Astrocyte (in vitro differentiated cells and primary cell): ENCODE measurements around the gene PALMD. TPM values are rescaled to one million over a fixed set of nuclear protein-coding genes. Genes with fewer than 3 reads are reported as not detected.

Experiments used
- DNase-seq: peaks from one replicate; pipeline ENCODE4 v3.0.0-alpha.2; 2010; ENCODE audit warnings: low read depth
- FAIRE-seq: peaks from 2 replicates; lab custom pipeline; 2011; peaks lifted over from hg19 to GRCh38; lab: Jason Lieb, UNC
- H2AFZ ChIP-seq: 2 replicates; pipeline ENCODE4 v1.6.0; 2012; ENCODE audit warnings: low read depth, low read length, inconsistent platforms
- H3K27ac ChIP-seq: 2 replicates; pipeline ENCODE4 v1.5.1; 2011; ENCODE audit warnings: low read depth, low read length, inconsistent platforms
- H3K27me3 ChIP-seq: 2 replicates; pipeline ENCODE4 v1.6.0; 2011; ENCODE audit warnings: low read length, inconsistent platforms; ENCODE audit not compliant: insufficient read depth
- H3K36me3 ChIP-seq: 2 replicates; pipeline ENCODE4 v1.5.1; 2011; ENCODE audit warnings: low read length, inconsistent platforms; ENCODE audit not compliant: insufficient read depth
- H3K4me1 ChIP-seq: 2 replicates; pipeline ENCODE4 v1.5.1; 2011; ENCODE audit warnings: low read length, inconsistent platforms; ENCODE audit not compliant: insufficient read depth
- H3K4me2 ChIP-seq: 2 replicates; pipeline ENCODE4 v1.6.0; 2012; ENCODE audit warnings: low read length, inconsistent platforms
- H3K4me3 ChIP-seq: 2 replicates; pipeline ENCODE4 v1.5.1; 2011; ENCODE audit warnings: low read depth, mild to moderate bottlenecking, low read length, inconsistent platforms; ENCODE audit not compliant: insufficient read depth
- H3K79me2 ChIP-seq: 2 replicates; pipeline ENCODE4 v1.6.0; 2012; ENCODE audit warnings: mild to moderate bottlenecking, low read length, inconsistent platforms; ENCODE audit not compliant: insufficient read depth
- H3K9ac ChIP-seq: 2 replicates; pipeline ENCODE4 v1.6.0; 2012; ENCODE audit warnings: mild to moderate bottlenecking, low read length, inconsistent platforms
- H3K9me3 ChIP-seq: 2 replicates; pipeline ENCODE4 v1.5.1; 2012; ENCODE audit warnings: low read depth, mild to moderate bottlenecking, low read length, inconsistent platforms; ENCODE audit not compliant: insufficient read depth
- H4K20me1 ChIP-seq: 2 replicates; pipeline ENCODE4 v1.6.0; 2012; ENCODE audit warnings: low read length, inconsistent platforms; ENCODE audit not compliant: insufficient read depth
- H3K27ac Mint-ChIP-seq: one replicate; pipeline ENCODE4 v1.8.0; 2021; ENCODE audit warnings: mild to moderate bottlenecking, mixed read lengths; ENCODE audit not compliant: unreplicated experiment
- H3K27me3 Mint-ChIP-seq: one replicate; pipeline ENCODE4 v1.8.0; 2021; ENCODE audit warnings: low read depth, mixed read lengths; ENCODE audit not compliant: unreplicated experiment
- H3K36me3 Mint-ChIP-seq: one replicate; pipeline ENCODE4 v1.8.0; 2021; ENCODE audit warnings: low read depth, mixed read lengths; ENCODE audit not compliant: unreplicated experiment
- H3K4me1 Mint-ChIP-seq: one replicate; pipeline ENCODE4 v1.8.0; 2021; ENCODE audit warnings: low read depth, mixed read lengths; ENCODE audit not compliant: unreplicated experiment
- H3K4me3 Mint-ChIP-seq: one replicate; pipeline ENCODE4 v1.8.0; 2021; ENCODE audit warnings: mild to moderate bottlenecking, moderate library complexity, mixed read lengths; ENCODE audit not compliant: unreplicated experiment
- H3K9me3 Mint-ChIP-seq: one replicate; pipeline ENCODE4 v1.8.0; 2021; ENCODE audit warnings: mild to moderate bottlenecking, mixed read lengths; ENCODE audit not compliant: unreplicated experiment
- EZH2 ChIP-seq: IDR thresholded peaks from 2 replicates; pipeline ENCODE4 v1.6.1; 2012; ENCODE audit warnings: mild to moderate bottlenecking, low read length, inconsistent platforms; ENCODE audit not compliant: insufficient read depth
- total RNA-seq: library from RNA; stranded (reverse); gene quantifications from 2 replicates; pipeline ENCODE4 v1.2.1, GENCODE V29; 2021
- TF ChIP-seq, protein P1 (sequence below): IDR thresholded peaks from 2 replicates; pipeline ENCODE4 v1.5.1; 2011; ENCODE audit warnings: low read depth, mild to moderate bottlenecking, inconsistent platforms, low read length, moderate library complexity; ENCODE audit not compliant: insufficient read depth

Gene PALMD
- total RNA-seq, 1 donor from 2014 or later, result 0.41 TPM

DNA sequence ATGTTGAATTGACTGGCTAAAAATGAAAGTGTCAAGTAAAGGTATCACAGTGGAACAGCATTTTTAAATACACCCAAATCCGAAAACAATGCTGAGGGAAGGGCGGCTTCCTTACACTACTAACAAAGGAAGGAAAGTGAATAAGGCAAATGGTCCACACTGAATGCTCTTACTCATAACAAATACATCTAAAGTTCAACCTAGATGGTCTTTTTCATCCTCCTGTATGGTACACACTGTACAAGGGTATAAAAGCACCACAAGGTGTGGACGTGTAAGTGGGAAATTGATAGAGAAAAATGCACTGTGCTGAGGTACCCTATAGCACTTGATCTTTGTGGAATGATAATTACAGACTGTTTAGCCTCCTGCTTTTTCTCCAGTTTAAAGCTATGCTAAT lies 7.1 kb upstream of the PALMD start:
- H3K36me3 Mint-ChIP-seq, result no peaks in the 10 kb centered on the region
- H2AFZ ChIP-seq, result no peak overlapping the region
- H3K4me2 ChIP-seq, result no peak overlapping the region
- no peaks in the 10 kb centered on the region for H3K27me3 Mint-ChIP-seq
- H4K20me1 ChIP-seq, result no peaks in the 10 kb centered on the region
- H3K4me3 Mint-ChIP-seq, result no peak overlapping the region
- H3K9me3 ChIP-seq, result no peaks in the 10 kb centered on the region
- H3K9ac ChIP-seq, result no peak overlapping the region
- H3K4me1 Mint-ChIP-seq, result peaks cover 4% of the 10 kb centered on the region
- H3K27me3 ChIP-seq, result no peaks in the 10 kb centered on the region
- DNase-seq (no peak), FAIRE-seq (no peak)
- no peaks in the 10 kb centered on the region for H3K9me3 Mint-ChIP-seq
- H3K4me3 ChIP-seq, result no peak overlapping the region
- H3K27ac ChIP-seq, result no peak overlapping the region
- no peak for TF ChIP-seq EZH2
- TF ChIP-seq, protein P1, sequence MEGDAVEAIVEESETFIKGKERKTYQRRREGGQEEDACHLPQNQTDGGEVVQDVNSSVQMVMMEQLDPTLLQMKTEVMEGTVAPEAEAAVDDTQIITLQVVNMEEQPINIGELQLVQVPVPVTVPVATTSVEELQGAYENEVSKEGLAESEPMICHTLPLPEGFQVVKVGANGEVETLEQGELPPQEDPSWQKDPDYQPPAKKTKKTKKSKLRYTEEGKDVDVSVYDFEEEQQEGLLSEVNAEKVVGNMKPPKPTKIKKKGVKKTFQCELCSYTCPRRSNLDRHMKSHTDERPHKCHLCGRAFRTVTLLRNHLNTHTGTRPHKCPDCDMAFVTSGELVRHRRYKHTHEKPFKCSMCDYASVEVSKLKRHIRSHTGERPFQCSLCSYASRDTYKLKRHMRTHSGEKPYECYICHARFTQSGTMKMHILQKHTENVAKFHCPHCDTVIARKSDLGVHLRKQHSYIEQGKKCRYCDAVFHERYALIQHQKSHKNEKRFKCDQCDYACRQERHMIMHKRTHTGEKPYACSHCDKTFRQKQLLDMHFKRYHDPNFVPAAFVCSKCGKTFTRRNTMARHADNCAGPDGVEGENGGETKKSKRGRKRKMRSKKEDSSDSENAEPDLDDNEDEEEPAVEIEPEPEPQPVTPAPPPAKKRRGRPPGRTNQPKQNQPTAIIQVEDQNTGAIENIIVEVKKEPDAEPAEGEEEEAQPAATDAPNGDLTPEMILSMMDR, result no peak
- H3K79me2 ChIP-seq, result no peaks in the 10 kb centered on the region
- no peaks in the 10 kb centered on the region for H3K36me3 ChIP-seq
- no peaks in the 10 kb centered on the region for H3K4me1 ChIP-seq
- H3K27ac Mint-ChIP-seq, result no peak overlapping the region

DNA sequence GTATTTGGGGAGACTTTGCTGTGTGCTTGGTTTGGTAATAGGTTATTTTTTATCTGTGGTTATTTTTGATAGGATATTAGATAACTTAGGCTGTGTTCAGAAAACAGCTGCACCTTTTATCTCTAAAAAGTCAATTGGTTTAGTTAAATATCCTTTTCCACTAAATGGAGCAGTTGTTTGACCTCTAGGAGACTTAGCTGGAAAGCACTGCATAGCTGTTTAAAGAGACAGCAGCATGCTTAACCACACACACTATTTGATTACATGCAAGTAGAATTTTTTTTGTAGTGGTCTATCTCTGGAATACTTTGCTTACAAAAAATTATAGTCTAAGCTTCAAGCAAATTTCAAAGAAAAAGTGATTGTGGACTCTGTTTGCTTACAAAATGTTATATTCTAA lies 6.5 kb upstream of the PALMD start:
- H3K27me3 ChIP-seq, result no peaks in the 10 kb centered on the region
- TF ChIP-seq, protein P1, result no peak
- no peak for TF ChIP-seq EZH2
- Mint-ChIP-seq H3K4me3 (no peak overlapping the region), H3K9me3 (no peaks in the 10 kb centered on the region), H3K36me3 (no peaks in the 10 kb centered on the region), H3K4me1 (peaks cover 4% of the 10 kb centered on the region), H3K27me3 (no peaks in the 10 kb centered on the region), H3K27ac (no peak overlapping the region)
- H3K79me2 ChIP-seq, result no peaks in the 10 kb centered on the region
- DNase-seq, result no peak
- H3K9me3 ChIP-seq, result no peaks in the 10 kb centered on the region
- no peak overlapping the region for H2AFZ ChIP-seq
- H4K20me1 ChIP-seq, result no peaks in the 10 kb centered on the region
- H3K4me1 ChIP-seq, result no peaks in the 10 kb centered on the region
- H3K9ac ChIP-seq, result no peak overlapping the region
- no peak overlapping the region for H3K4me3 ChIP-seq
- no peak for FAIRE-seq
- no peak overlapping the region for H3K4me2 ChIP-seq
- no peak overlapping the region for H3K27ac ChIP-seq
- H3K36me3 ChIP-seq, result no peaks in the 10 kb centered on the region

DNA sequence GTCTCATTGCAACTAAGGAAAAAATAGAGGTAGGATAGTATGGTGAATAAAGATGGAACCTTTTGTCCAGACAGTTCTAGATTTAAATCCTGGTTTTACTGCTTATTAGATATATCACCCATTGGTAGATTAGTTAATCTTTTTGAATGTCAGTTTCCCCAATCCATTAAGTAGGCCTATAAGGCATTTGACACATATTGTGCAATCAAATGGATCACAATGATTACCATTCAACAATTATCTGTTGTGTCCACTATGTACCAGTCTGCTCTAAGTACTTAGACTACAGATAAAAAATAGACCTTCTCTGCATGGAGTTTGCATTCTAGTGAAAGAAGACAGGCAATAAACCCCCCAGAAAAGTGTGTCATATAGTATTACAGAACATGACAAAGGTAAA lies 6.0 kb upstream of the PALMD start:
- no peaks in the 10 kb centered on the region for H3K27me3 ChIP-seq
- no peaks in the 10 kb centered on the region for H3K27me3 Mint-ChIP-seq
- no peaks in the 10 kb centered on the region for H4K20me1 ChIP-seq
- no peak overlapping the region for H3K27ac ChIP-seq
- H3K27ac Mint-ChIP-seq, result no peak overlapping the region
- H3K36me3 Mint-ChIP-seq, result no peaks in the 10 kb centered on the region
- H3K79me2 ChIP-seq, result no peaks in the 10 kb centered on the region
- H3K4me2 ChIP-seq, result no peak overlapping the region
- FAIRE-seq (no peak), DNase-seq (no peak)
- H3K9ac ChIP-seq, result no peak overlapping the region
- TF ChIP-seq, protein P1, result no peak
- no peak for TF ChIP-seq EZH2
- no peaks in the 10 kb centered on the region for H3K9me3 Mint-ChIP-seq
- H3K4me3 Mint-ChIP-seq, result no peak overlapping the region
- H2AFZ ChIP-seq, result no peak overlapping the region
- no peaks in the 10 kb centered on the region for H3K9me3 ChIP-seq
- H3K4me1 Mint-ChIP-seq, result peaks cover 4% of the 10 kb centered on the region
- H3K4me3 ChIP-seq, result no peak overlapping the region
- H3K4me1 ChIP-seq, result no peaks in the 10 kb centered on the region
- no peaks in the 10 kb centered on the region for H3K36me3 ChIP-seq
